A549 treated with CpdA at 1 μM for 4 hours (cell line): ENCODE results near the gene DCD. TPM values are rescaled to one million over a fixed set of nuclear protein-coding genes. Genes with fewer than 3 reads are reported as not detected.

Experiments
- total RNA-seq: library from RNA; stranded (reverse); fragments of 200-300 nt; extraction: Qiagen RNA extraction; gene quantifications from 5 replicates; pipeline ENCODE4 v1.2.3, GENCODE V29; 2022; ENCODE audit warnings: low read depth

The DCD gene
- total RNA-seq = not detected in 5 replicates

GRCh38 chr12:54648265-54648664 lies at the start of gene DCD:
Gene DCD, minus strand, starts transcription at chr12:54648365. Its CDS starts 62 bp downstream, at chr12:54648303.

GRCh38 chr12:54634795-54635194 lies 13.4 kb downstream of the DCD start, which contains the start of gene LACRT:
Gene LACRT, minus strand, starts transcription at chr12:54634895. Its CDS starts 54 bp downstream, at chr12:54634841.

Other genes with a start within 250 kb of the DCD start
- 76.6 to 111 TPM (median 93.8 TPM) in 5 replicates for gene ITGA5, start 229.1 kb downstream of the DCD start, total RNA-seq
- gene GTSF1, start 174.8 kb downstream of the DCD start, total RNA-seq = not detected in 5 replicates
- 0.01 TPM in 1 of 5 replicates, not detected in the others for gene NCKAP1L, start 150.6 kb downstream of the DCD start, total RNA-seq
- gene PDE1B, start 98.8 kb downstream of the DCD start, total RNA-seq = 0.05 to 0.07 TPM (median 0.07 TPM) in 3 of 5 replicates, not detected in the others
- gene PPP1R1A, start 59.7 kb downstream of the DCD start, total RNA-seq = 0.10 to 0.21 TPM (median 0.11 TPM) in 3 of 5 replicates, not detected in the others
- not detected in 5 replicates for gene LACRT, start 13.5 kb downstream of the DCD start, total RNA-seq
- not detected in 5 replicates for gene MUCL1, start 206.2 kb upstream of the DCD start, total RNA-seq